Aorta (tissue), 5 donors: ENCODE data around the gene SLC19A1. TPM values are rescaled to one million over a fixed set of nuclear protein-coding genes. Genes with fewer than 3 reads are reported as not detected.
A peak's percentile ranks its signal among the peaks of the same experiment; 100 is the strongest.
"Not testable (repeated sequence)": the region's sequence is repeated elsewhere in the genome, so short reads cannot be mapped to it uniquely, and the experiment has no call there.

Experiments
- ATAC-seq: fragments of 200-7000 bp; cut with Tn5 transposase; one replicate; pipeline ENCODE4 v1.9.1; 2022; ENCODE audit warnings: moderate library complexity; ENCODE audit not compliant: low FRiP score
- DNase-seq, 2 donors: peaks; one replicate each; pipeline ENCODE4 v3.0.0-alpha.2; 2020
- H3K27ac ChIP-seq, 2 donors: one replicate each; pipeline ENCODE4 v1.5.1; 2013; ENCODE audit warnings: low read length in 2 of 2, mild to moderate bottlenecking in 2 of 2, moderate library complexity in 2 of 2, control low read depth in 1 of 2, inconsistent platforms in 1 of 2, low read depth in 1 of 2
- H3K27me3 ChIP-seq, 2 donors: one replicate each; pipeline ENCODE4 v1.6.1; 2013; ENCODE audit warnings: control low read depth in 1 of 2, low read length in 1 of 2, mild to moderate bottlenecking in 1 of 2, moderate library complexity in 1 of 2; ENCODE audit not compliant: insufficient read depth in 2 of 2, control insufficient read depth in 1 of 2
- H3K36me3 ChIP-seq, 2 donors: one replicate each; pipeline ENCODE4 v1.6.1; 2013; ENCODE audit warnings: control low read depth in 1 of 2, low read length in 1 of 2, mild to moderate bottlenecking in 1 of 2; ENCODE audit not compliant: insufficient read depth in 2 of 2, control insufficient read depth in 1 of 2
- H3K4me1 ChIP-seq, 2 donors: one replicate each; pipeline ENCODE4 v1.6.1; 2013; ENCODE audit warnings: low read length in 2 of 2, control low read depth in 1 of 2, mild to moderate bottlenecking in 1 of 2, moderate library complexity in 1 of 2; ENCODE audit not compliant: insufficient read depth in 2 of 2, control insufficient read depth in 1 of 2
- H3K4me3 ChIP-seq, 2 donors: one replicate each; pipeline ENCODE4 v1.5.1; 2013; ENCODE audit warnings: low read length in 2 of 2, control low read depth in 1 of 2, mild to moderate bottlenecking in 1 of 2
- H3K9me3 ChIP-seq: one replicate; pipeline ENCODE4 v1.6.1; 2013; ENCODE audit warnings: mild to moderate bottlenecking, low read length; ENCODE audit not compliant: control insufficient read depth
- WGBS, 2 donors: extraction: QIAGEN DNeasy Blood & Tissue Kit; methylation state at CpG; one replicate each; pipeline ENCODE4 v1.1.7; 2013; 5-methylcytosine and 5-hydroxymethylcytosine counted together
- intact Hi-C, 2 donors: fragments of 100-400 bp; cut with DNase I; formaldehyde crosslinking; loops; one replicate each; pipeline versions ENCODE4 v1.14.2 to v1.15.0; 2022
- polyA plus RNA-seq, 2 donors: library from polyadenylated mRNA; stranded (reverse); fragments of 200-250 nt; gene quantifications; one replicate each; pipeline ENCODE4 v1.2.3, GENCODE V29; 2013
- total RNA-seq, 2 donors: library from RNA; stranded (reverse); fragmentation: NEBNext Ultra II Directional; extraction: Animal tissue kit (Norgen Biotek cat#: 25700); gene quantifications; one replicate each; pipeline ENCODE4 v1.2.1, GENCODE V29; 2021
- donor health status: healthy with polysubstance abuse.
- donor health status: Bipolar disorder and iron deficiency.
- donor health status: DM: no; HTN: no; CAD: no.
- donor health status: DM: no; HTN: no; CAD: no.
- donor health status: DM: yes; HTN: yes; CAD: no.

Gene SLC19A1
- total and polyA plus RNA-seq, 4 donors, result 4.5 to 32.5 (median 7.3) TPM

DNA sequence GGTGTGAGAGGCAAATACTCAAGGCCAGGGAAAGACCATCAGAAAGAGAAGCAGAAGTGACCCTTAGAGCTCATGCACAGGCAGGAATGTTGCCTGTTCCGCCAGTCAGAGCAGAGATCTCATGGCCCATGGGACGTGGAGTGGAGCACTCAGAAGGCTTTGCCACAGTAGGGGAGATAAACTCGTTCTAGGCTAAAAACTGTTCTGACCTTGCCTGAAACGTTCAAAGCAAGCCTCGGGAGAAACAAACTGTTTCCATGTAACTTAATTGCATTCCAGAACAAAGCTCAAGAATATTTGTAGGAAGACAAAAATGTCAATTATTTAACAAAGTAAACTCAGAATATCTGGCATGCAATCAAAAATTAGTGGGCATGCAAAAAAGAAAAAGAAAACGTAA lies 20.7 kb upstream of the SLC19A1 start:
- H3K9me3 ChIP-seq, result no peaks in the 10 kb centered on the region
- 3 to 9% methylated on average over 6 of the region's 6 CpGs for WGBS, 2 donors
- no peaks in the 10 kb centered on the region for H3K4me1 ChIP-seq
- H3K4me3 ChIP-seq, result no peak overlapping the region
- DNase-seq (no peak), ATAC-seq (no peak)
- intact Hi-C loops, result no loop called here
- H3K27ac ChIP-seq, result no peak overlapping the region
- H3K36me3 ChIP-seq, result no peaks in the 10 kb centered on the region
- H3K27me3 ChIP-seq, result no peaks in the 10 kb centered on the region

DNA sequence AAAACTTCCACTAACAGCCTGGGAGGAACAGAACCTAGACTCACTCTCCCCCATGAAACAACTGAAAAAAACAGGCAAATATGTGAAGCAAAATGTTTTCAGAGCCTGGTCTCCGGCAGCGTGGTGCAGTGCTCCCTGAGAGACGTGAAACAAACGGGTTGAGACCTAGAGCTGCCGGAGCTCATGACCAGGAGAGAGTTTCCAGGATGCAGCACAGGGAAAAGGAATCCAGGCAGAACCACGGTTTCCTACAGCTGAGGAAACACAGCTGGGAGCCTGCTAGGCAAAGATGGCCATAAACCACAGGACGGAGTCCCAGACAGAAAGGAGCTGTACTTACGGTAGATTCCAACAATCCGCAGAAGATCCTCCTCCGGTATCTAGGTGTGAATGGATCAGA lies 20.2 kb upstream of the SLC19A1 start:
- peak in 1 of 2 donors; percentile 33 for DNase-seq
- intact Hi-C loops, result no loop called here
- H3K9me3 ChIP-seq, result no peaks in the 10 kb centered on the region
- H3K4me3 ChIP-seq, result no peak overlapping the region
- no peaks in the 10 kb centered on the region for H3K27me3 ChIP-seq
- ATAC-seq, result no peak
- no peaks in the 10 kb centered on the region for H3K4me1 ChIP-seq
- H3K27ac ChIP-seq, result no peak overlapping the region
- no peaks in the 10 kb centered on the region for H3K36me3 ChIP-seq
- WGBS, 2 donors, result 38 to 40% methylated on average over 10 of the region's 10 CpGs

DNA sequence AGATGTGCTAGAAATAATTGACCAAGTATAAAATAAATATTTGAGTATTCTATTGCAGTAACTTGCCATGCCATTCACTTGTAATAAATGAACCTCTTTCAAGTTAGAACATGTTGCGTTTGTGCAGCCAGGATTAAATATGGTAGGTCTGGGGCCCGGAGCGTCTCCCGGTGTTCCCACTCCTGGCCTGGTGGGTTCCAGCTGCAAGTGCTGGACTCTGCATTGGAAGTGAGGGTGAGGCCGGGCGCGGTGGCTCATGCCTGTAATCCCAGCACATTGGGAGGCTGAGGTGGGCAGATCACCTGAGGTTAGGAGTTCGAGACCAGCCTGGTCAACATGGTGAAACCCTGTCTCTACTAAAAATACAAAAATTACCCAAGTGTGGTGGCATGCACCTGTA lies 19.0 kb upstream of the SLC19A1 start:
- H3K4me1 ChIP-seq, H3K27ac ChIP-seq, H3K4me3 ChIP-seq, H3K27me3 ChIP-seq, DNase-seq, intact Hi-C loops, H3K9me3 ChIP-seq, ATAC-seq, H3K36me3 ChIP-seq: not testable (repeated sequence)
- 90 to 92% methylated on average over 8 of the region's 8 CpGs for WGBS, 2 donors

DNA sequence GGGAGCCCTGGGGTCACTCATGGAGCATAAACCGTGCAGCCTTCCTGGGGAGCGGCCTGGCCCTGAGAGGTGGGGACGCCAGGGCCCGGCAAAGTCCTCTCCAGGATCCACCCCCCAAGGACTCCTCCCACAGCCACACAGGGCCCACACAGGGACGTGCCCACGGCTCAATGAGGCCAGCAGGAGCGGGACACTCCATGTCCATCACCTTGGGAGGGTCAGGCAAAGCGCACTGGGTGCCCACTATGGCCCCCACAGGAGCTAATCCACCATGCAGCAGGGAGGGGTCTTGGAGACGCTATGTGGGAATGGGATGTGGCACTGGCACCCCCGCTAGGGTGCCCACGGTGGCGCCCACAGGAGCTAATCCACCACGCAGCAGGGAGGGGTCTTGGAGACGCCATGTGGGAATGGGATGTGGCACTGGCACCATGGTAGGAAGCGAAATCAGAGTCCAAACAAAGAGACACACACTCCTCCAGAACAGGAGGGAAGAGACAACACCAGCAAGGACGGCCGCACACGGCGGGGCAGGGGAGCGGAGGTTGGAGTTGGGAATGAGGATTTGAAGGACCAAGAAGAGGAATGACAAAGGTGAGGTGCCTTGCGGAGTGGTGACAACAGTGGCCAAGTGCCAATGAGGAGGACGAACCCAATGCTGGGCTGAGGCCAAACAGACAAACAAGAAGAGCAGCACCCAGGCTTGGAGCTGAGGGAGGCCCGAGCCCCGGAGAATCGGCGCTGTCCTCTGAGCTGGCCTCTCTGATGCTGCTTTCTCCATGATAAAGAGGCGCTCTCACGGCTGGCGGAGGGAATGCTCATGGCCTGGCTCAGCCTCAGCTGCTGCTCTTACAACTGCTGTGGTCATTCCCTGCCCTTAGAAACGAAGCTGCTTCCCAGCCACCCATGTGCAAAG lies 18.1 kb upstream of the SLC19A1 start:
- H3K9me3 ChIP-seq, result no peaks in the 10 kb centered on the region
- no peaks in the 10 kb centered on the region for H3K27me3 ChIP-seq
- H3K36me3 ChIP-seq, result no peaks in the 10 kb centered on the region
- DNase-seq (peak; percentile 29 to 57), ATAC-seq (no peak)
- H3K4me3 ChIP-seq, result no peak overlapping the region
- H3K27ac ChIP-seq, result no peak overlapping the region
- no peaks in the 10 kb centered on the region for H3K4me1 ChIP-seq
- intact Hi-C loops, result no loop called here
- WGBS, 2 donors, result 85 to 86% methylated on average over 30 of the region's 30 CpGs

DNA sequence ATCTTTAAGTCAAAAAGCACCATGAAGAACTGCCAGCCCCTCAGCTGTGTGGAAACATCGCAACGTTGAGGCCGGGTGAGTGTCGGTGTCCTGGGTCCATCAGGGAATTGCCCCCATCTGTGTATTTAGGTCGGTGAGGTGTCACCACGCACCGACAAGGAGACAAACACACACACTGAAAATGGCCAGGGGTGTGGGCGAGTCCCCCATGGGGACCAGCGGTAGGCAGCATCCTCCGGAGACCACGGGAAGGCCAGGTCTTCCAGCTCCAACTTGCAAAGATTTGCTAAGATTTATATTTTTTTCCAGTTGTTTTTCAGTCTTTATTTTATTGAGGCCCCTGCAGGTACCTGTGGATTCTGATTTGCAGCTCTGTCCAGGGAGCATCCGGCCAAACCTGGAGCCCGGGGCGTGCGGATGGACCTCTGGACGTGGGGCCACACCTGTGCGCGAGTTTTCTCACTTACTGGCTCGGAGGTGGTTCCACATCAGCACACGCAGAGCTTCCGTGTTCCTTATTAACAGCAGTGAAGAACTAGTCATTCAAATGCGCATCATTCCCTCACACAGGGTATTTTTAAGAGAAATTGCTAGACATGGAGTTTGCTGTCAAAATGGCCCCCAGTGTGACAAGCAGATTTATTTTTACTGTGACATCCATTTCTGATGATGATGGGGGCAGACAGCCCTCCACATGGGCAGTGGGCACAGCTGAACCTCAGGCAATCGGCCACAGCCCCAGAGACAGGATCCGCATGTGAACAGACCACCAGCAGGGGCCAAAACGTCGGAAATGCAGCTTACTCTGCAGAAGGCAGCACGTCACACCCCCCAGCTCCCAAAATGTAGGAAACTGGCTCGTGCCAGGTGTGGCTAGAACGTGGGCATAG lies 17.2 kb upstream of the SLC19A1 start:
- peak in 1 of 2 donors; percentile 52 for DNase-seq
- H3K4me1 ChIP-seq, result no peaks in the 10 kb centered on the region
- H3K27ac ChIP-seq, result no peak overlapping the region
- H3K27me3 ChIP-seq, result no peaks in the 10 kb centered on the region
- no peaks in the 10 kb centered on the region for H3K36me3 ChIP-seq
- no peak for ATAC-seq
- no peaks in the 10 kb centered on the region for H3K9me3 ChIP-seq
- H3K4me3 ChIP-seq, result no peak overlapping the region
- intact Hi-C loops, result loop anchor here (5.0 to 10.0 kb wide), 3 partner anchors 263 to 365 kb away; no protein-coding TSS in a partner anchor
- WGBS, 2 donors, result 86 to 87% methylated on average over 29 of the region's 29 CpGs

DNA sequence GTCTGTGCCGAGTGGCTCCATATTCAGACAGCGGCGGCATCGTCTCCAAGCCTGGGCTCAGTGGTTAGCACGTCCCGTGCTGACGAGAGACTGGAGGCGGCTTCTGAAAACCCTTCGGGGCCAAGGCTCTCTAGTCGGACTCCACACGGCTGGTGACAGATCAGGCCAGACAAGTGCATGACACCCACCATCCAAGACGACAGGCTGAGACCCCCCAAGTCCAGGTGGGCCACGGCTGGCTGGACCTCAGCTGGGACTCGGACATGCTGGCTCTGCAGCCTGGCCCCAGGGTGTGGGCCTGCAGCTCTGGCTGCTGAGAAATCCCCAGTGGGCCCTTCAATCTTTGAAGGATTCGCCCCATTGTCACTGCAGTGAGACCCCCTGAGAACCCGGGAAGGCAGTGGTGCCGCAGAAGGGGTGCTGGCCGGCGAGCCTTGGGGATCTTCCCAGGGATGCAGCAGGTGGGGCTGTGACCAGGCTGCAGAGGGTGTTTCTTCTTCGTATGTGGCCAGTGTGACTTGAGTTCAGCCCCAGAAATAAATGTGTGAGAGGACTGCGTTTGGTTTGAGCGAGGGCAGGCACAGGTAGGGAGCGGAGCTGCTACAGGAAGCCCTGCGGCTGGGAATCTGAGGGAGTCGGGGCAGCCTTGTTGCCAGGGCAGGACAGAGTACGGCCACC lies 15.9 kb upstream of the SLC19A1 start:
- no peaks in the 10 kb centered on the region for H3K27me3 ChIP-seq
- H3K9me3 ChIP-seq, result no peaks in the 10 kb centered on the region
- DNase-seq (peak; percentile 34 to 71), ATAC-seq (no peak)
- no peaks in the 10 kb centered on the region for H3K4me1 ChIP-seq
- no peak overlapping the region for H3K4me3 ChIP-seq
- 89 to 92% methylated on average over 26 of the region's 26 CpGs for WGBS, 2 donors
- intact Hi-C loops, result loop anchor here (5.0 to 10.0 kb wide), 3 partner anchors 264 to 367 kb away; no protein-coding TSS in a partner anchor
- H3K27ac ChIP-seq, result no peak overlapping the region
- no peaks in the 10 kb centered on the region for H3K36me3 ChIP-seq

DNA sequence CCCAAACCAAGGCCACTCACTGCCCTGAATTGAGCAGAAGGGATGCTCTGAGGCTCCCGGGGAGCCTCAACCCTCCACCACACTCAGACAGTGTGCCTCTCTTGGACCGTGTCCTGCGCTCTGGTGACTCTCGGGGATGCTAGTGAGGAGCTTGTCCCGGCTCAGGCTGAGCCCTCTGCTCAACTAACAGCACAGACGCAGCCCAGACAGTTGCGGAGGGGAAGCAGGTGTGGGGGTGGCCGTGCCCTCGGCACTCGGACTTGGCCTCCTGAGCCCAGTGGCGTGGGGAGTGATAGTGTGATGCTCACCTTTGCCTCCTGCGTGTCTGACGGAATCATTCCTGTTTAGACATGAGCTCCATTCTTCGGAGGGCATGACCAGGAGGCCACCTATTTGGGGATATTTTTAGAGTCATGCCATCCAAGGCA lies 15.4 kb upstream of the SLC19A1 start:
- WGBS, 2 donors, result 89 to 92% methylated on average over 14 of the region's 14 CpGs
- Histone ChIP-seq H3K9me3 (no peaks in the 10 kb centered on the region), H3K4me1 (no peaks in the 10 kb centered on the region), H3K4me3 (no peak overlapping the region), H3K27me3 (no peaks in the 10 kb centered on the region), H3K36me3 (no peaks in the 10 kb centered on the region), H3K27ac (no peak overlapping the region)
- DNase-seq (peak in 1 of 2 donors; percentile 40), ATAC-seq (no peak)
- intact Hi-C loops, result loop anchor here (2.0 to 10.0 kb wide), 4 partner anchors 39 to 367 kb away; no protein-coding TSS in a partner anchor
